ENCODE results near the gene CSTF2T. TPM values are rescaled to one million over a fixed set of nuclear protein-coding genes. Genes with fewer than 3 reads are reported as not detected.

The CSTF2T gene
- total and polyA plus RNA-seq, 10 donors = 12.2 to 37.1 (median 29.9) TPM

DNA sequence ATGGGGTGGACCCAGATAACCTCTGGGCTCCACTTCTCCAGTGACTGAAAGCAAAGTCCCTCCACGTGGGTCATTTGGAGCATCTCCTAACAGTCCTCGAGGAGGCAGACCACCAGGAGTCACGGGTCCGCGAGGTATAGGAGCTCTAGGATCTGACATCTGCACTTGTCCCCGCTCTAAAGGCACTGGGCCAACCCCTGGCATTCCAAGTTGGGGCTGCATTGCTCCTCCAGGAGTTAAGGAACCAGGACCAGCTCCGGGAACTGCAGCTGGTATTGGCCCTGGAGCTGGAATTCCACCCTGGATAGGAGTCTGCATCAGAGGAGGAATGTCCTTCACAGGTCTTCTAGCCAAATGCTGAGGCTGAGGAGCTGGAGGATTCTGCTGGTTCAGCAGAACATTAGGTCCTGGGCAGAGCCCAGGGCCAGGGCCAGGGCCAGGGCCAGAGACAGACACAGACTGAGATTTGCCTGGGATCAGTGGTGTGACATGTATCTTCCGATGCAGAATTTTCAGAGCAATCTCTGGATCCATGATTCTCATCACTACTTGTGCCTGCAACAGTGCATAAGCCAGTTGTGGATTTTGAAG lies 827 bp downstream of the CSTF2T start:
- intact Hi-C loops (cut with DNase I; ENCODE audit: low total_unique reads) = no loop called here
- peak overlapping the region; percentile 69 to 84 (median 76) for H3K4me3 ChIP-seq
- peak; percentile 81 for DNase-seq
- H3K4me1 ChIP-seq = peaks cover 28 to 61% (median 50%) of the 10 kb centered on the region in 6 donors
- peak overlapping the region; percentile 90 to 98 (median 94) for H3K27ac ChIP-seq
- H3K27me3 ChIP-seq (replicated peaks in 1 of 7) = no peaks in the 10 kb centered on the region
- WGBS, 5 donors = 78 to 85% (median 84%) methylated on average over 4 to 8 of the region's 8 CpGs
- no peak for TF ChIP-seq POLR2AphosphoS5 (IDR thresholded peaks at IDR 0.05)
- TF ChIP-seq POLR2A (IDR thresholded peaks at IDR 0.05) = no peak
- TF ChIP-seq, protein P1, sequence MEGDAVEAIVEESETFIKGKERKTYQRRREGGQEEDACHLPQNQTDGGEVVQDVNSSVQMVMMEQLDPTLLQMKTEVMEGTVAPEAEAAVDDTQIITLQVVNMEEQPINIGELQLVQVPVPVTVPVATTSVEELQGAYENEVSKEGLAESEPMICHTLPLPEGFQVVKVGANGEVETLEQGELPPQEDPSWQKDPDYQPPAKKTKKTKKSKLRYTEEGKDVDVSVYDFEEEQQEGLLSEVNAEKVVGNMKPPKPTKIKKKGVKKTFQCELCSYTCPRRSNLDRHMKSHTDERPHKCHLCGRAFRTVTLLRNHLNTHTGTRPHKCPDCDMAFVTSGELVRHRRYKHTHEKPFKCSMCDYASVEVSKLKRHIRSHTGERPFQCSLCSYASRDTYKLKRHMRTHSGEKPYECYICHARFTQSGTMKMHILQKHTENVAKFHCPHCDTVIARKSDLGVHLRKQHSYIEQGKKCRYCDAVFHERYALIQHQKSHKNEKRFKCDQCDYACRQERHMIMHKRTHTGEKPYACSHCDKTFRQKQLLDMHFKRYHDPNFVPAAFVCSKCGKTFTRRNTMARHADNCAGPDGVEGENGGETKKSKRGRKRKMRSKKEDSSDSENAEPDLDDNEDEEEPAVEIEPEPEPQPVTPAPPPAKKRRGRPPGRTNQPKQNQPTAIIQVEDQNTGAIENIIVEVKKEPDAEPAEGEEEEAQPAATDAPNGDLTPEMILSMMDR (IDR thresholded peaks at IDR 0.05 in 8 of 11, conservative IDR thresholded peaks at IDR 0.05 in 3 of 11) = no peak
- H3K36me3 ChIP-seq = peaks cover 0 to 25% (median 0%) of the 10 kb centered on the region in 6 donors
- no peaks in the 10 kb centered on the region for H3K9me3 ChIP-seq

DNA sequence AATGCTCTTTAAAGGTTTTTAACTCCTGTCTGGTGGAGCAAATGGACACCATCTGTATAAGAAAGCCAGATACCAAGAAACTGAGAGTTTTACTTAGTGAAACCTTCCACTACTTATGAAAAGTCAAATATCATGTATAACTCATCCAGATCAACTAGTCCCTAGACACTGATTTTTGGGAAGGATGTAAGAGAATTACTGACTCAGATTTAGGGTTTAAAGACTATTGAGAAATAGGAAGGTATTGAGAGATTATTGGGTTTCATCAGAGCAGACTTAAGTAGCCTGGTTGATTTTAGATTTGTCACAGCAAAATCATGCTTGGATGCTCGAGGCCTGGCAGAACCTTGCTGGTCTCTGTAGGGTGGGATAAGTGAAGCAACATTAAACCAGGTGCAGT lies 3.1 kb downstream of the CSTF2T start:
- no peak overlapping the region for H3K27ac ChIP-seq
- H3K4me1 ChIP-seq = peaks cover 28 to 61% (median 50%) of the 10 kb centered on the region in 6 donors
- H3K4me3 ChIP-seq = no peak overlapping the region
- H3K27me3 ChIP-seq (replicated peaks in 1 of 7) = no peaks in the 10 kb centered on the region
- intact Hi-C loops (cut with DNase I; ENCODE audit: low total_unique reads) = no loop called here
- TF ChIP-seq POLR2A (IDR thresholded peaks at IDR 0.05) = no peak
- TF ChIP-seq, protein P1 (IDR thresholded peaks at IDR 0.05 in 8 of 11, conservative IDR thresholded peaks at IDR 0.05 in 3 of 11) = no peak
- no peak for TF ChIP-seq POLR2AphosphoS5 (IDR thresholded peaks at IDR 0.05)
- H3K9me3 ChIP-seq = no peaks in the 10 kb centered on the region
- 68 to 88% (median 85%) methylated on average over 1 of the region's 1 CpG for WGBS, 5 donors
- H3K36me3 ChIP-seq = peaks cover 0 to 25% (median 0%) of the 10 kb centered on the region in 6 donors
- DNase-seq = no peak

DNA sequence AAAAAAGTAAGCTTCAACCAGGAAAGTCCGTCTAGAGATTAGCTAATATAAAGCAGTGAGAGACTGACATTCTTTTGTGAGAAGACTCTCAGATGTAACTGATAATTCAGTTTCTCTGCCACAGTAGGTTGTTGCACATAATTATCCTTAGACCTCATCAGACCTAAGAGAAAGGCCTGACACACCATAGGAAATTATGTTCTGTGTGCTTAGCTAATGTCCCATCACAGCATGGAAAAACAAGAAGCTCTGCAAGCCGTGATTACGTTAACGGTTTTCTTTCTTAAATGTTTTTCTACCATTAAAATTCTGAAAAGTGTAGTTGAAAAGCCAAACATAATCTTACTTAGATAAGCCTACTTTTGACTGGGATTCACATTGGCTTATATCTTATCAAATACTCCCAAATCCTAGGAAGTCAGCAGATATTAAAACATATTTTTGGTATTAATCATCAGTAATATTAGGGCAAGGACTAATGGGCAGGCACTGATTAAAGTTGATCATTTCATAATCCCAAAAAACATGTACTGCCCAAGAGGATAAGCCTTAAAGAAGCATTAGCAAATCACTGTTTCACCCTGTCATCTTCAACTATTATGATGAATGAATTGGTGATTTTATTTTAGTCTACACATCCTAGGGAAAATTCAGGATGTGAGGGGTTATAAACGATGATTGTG lies 5.2 kb downstream of the CSTF2T start:
- Histone ChIP-seq H3K4me3 (no peak overlapping the region), H3K27ac (no peak overlapping the region), H3K4me1 (peaks cover 28 to 52% (median 43%) of the 10 kb centered on the region in 6 donors), H3K36me3 (peaks cover 0 to 25% (median 0%) of the 10 kb centered on the region in 6 donors), H3K9me3 (no peaks in the 10 kb centered on the region), H3K27me3 (replicated peaks in 1 of 7) (no peaks in the 10 kb centered on the region)
- TF ChIP-seq, protein P1 (IDR thresholded peaks at IDR 0.05 in 8 of 11, conservative IDR thresholded peaks at IDR 0.05 in 3 of 11) = no peak
- no peak for TF ChIP-seq POLR2AphosphoS5 (IDR thresholded peaks at IDR 0.05)
- TF ChIP-seq POLR2A (IDR thresholded peaks at IDR 0.05) = no peak
- no peak for DNase-seq
- intact Hi-C loops (cut with DNase I; ENCODE audit: low total_unique reads) = no loop called here
- WGBS, 5 donors = 82 to 89% (median 88%) methylated on average over 5 of the region's 5 CpGs

DNA sequence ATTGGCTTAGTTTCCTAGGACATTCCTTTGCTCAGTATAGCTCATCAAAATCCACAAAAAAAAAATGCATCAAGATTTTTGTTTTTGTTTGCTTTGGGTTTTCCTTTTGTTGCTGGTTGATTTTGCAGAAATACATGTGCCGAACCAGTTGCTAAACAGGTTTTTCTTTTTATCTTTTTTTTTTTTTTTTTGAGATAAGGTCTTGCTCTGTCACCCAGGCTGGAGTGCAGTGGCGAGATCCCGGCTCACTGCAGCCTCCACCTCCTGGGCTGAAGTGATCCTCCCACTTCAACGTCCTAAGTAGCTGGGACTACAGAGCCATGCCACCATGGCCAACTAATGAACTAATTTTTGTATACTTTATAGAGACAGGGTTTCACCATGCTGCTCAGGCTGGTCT lies 8.3 kb downstream of the CSTF2T start:
- H3K4me3 ChIP-seq = no peak overlapping the region
- intact Hi-C loops (cut with DNase I; ENCODE audit: low total_unique reads) = no loop called here
- WGBS, 5 donors = 82 to 87% (median 84%) methylated on average over 4 of the region's 4 CpGs
- no peaks in the 10 kb centered on the region for H3K27me3 ChIP-seq (replicated peaks in 1 of 7)
- H3K4me1 ChIP-seq = peaks cover 10 to 22% (median 15%) of the 10 kb centered on the region in 6 donors
- no peak overlapping the region for H3K27ac ChIP-seq
- peaks cover 0 to 3% (median 0%) of the 10 kb centered on the region in 6 donors for H3K36me3 ChIP-seq
- TF ChIP-seq, protein P1 (IDR thresholded peaks at IDR 0.05 in 8 of 11, conservative IDR thresholded peaks at IDR 0.05 in 3 of 11) = no peak
- DNase-seq = no peak
- no peaks in the 10 kb centered on the region for H3K9me3 ChIP-seq

All from spleen (tissue), 11 donors.